Central memory CD8-positive, alpha-beta T cell (primary cell): Measurements from ENCODE around the gene OPCML.

Experiments
- ATAC-seq: fragments of 150-1000 bp; cut with Tn5 transposase; replicated peaks from 2 replicates; pipeline ENCODE4 v1.10.0; 2022; ENCODE audit warnings: mild to moderate bottlenecking, moderate FRiP score, moderate number of reproducible peaks; ENCODE audit not compliant: poor library complexity, severe bottlenecking; ENCODE audit errors: extremely low read depth
- DNase-seq, 2 donors: peaks; one replicate each; pipeline ENCODE4 v3.0.0; 2021; ENCODE audit warnings: low spot score in 2 of 2
- H3K27ac Mint-ChIP-seq: one replicate; pipeline ENCODE4 v1.8.0; 2022; ENCODE audit warnings: low read depth, mild to moderate bottlenecking, moderate library complexity, mixed read lengths
- H3K27me3 Mint-ChIP-seq: one replicate; pipeline ENCODE4 v1.8.0; 2022; ENCODE audit warnings: mixed read lengths
- H3K36me3 Mint-ChIP-seq: one replicate; pipeline ENCODE4 v1.8.0; 2022; ENCODE audit warnings: mild to moderate bottlenecking, moderate library complexity, mixed read lengths; ENCODE audit not compliant: insufficient read depth
- H3K4me1 Mint-ChIP-seq: one replicate; pipeline ENCODE4 v1.8.0; 2022; ENCODE audit warnings: mixed read lengths
- H3K4me3 Mint-ChIP-seq: one replicate; pipeline ENCODE4 v1.8.0; 2022; ENCODE audit warnings: mild to moderate bottlenecking, moderate library complexity, mixed read lengths
- H3K9me3 Mint-ChIP-seq: one replicate; pipeline ENCODE4 v1.8.0; 2022; ENCODE audit warnings: mixed read lengths

Gene OPCML

DNA sequence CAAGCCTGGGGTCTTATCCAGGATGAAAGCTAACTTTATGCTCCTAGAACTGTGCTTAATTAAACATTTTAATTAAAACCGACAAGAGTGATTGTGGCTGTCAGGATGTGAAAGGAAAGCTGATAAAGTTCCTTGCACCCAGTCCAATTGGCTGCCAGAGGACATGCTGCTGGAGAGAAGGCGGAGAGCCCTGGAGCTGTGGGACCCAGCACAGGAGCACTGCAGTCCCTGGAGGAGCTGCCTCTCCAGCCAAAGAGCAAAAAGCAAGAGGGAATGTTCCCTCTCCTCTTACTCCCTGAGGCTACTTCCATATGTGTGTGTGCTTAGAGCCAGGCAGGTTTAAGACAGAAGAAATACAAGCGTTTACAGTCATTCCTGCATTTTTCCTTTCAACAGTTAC, 118.6 kb downstream of the OPCML start:
- Mint-ChIP-seq H3K27me3 (no peaks in the 10 kb centered on the region), H3K4me1 (no peaks in the 10 kb centered on the region), H3K4me3 (no peak overlapping the region), H3K9me3 (peaks cover 11% of the 10 kb centered on the region), H3K27ac (no peak overlapping the region), H3K36me3 (no peaks in the 10 kb centered on the region)
- DNase-seq (no peak), ATAC-seq (no peak)

- no peak overlapping the region for H3K27ac Mint-ChIP-seq
- peaks cover 14% of the 10 kb centered on the region for H3K9me3 Mint-ChIP-seq
- no peaks in the 10 kb centered on the region for H3K4me1 Mint-ChIP-seq
- H3K36me3 Mint-ChIP-seq, result no peaks in the 10 kb centered on the region
- H3K27me3 Mint-ChIP-seq, result no peaks in the 10 kb centered on the region
- ATAC-seq (no peak), DNase-seq (no peak)
- H3K4me3 Mint-ChIP-seq, result no peak overlapping the region
Measured at GRCh38 chr11:133409799-133410198, 122.5 kb downstream of the OPCML start.

DNA sequence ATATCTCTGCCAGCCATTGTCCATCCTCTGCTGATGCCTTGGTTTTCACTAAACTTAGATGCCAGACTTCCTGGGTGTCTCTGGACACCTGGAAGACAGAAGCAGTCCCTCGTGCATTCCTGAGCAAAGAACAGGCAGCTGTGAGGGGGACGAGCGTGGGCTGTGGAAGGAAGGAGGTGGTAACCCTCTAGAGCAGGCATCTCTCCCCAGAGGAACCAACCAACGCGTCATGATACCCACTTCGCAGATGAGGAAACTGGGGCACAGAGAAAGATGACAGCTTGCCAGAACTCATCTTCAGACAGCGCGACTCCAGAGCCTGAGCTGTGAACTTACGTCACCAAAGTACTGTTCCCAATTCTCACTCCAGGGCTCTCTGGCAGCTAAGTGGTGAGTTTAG, 123.4 kb downstream of the OPCML start:
- peaks cover 20% of the 10 kb centered on the region for H3K9me3 Mint-ChIP-seq
- no peaks in the 10 kb centered on the region for H3K27me3 Mint-ChIP-seq
- DNase-seq (no peak), ATAC-seq (no peak)
- H3K4me1 Mint-ChIP-seq, result no peaks in the 10 kb centered on the region
- H3K4me3 Mint-ChIP-seq, result no peak overlapping the region
- no peaks in the 10 kb centered on the region for H3K36me3 Mint-ChIP-seq
- no peak overlapping the region for H3K27ac Mint-ChIP-seq

DNA sequence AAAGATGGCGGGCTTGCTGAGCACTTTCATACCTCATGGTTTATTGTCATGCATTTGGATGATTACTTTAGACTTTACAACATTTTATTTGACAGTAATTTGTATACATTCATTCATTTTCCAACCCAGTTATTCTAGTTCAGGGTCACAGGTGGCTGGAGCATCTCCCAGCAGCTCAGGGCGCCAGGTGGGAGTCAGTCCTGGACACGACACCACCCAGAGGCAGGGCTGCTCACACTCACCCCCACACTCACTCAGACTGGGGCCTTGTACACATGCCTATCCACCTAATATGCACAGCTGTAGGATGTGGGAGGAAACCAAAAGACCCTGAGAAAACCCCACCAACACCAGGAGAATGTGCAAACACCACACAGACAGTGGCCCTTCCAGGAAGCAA, 123.9 kb downstream of the OPCML start:
- no peaks in the 10 kb centered on the region for H3K36me3 Mint-ChIP-seq
- ATAC-seq, result no peak

GRCh38 chr11:133406489-133406888, 125.8 kb downstream of the OPCML start:
- no peaks in the 10 kb centered on the region for H3K27me3 Mint-ChIP-seq
- no peak overlapping the region for H3K27ac Mint-ChIP-seq
- no peak for DNase-seq
- no peak overlapping the region for H3K4me3 Mint-ChIP-seq
- H3K36me3 Mint-ChIP-seq, result no peaks in the 10 kb centered on the region
- H3K4me1 Mint-ChIP-seq, result no peaks in the 10 kb centered on the region
- no peak for ATAC-seq
- H3K9me3 Mint-ChIP-seq, result peaks cover 22% of the 10 kb centered on the region

More for the DNA sequence above, 123.9 kb downstream of the OPCML start:
- no peak for DNase-seq
- Mint-ChIP-seq H3K4me1 (no peaks in the 10 kb centered on the region), H3K9me3 (peaks cover 22% of the 10 kb centered on the region), H3K4me3 (no peak overlapping the region), H3K27me3 (no peaks in the 10 kb centered on the region), H3K27ac (no peak overlapping the region)

DNA sequence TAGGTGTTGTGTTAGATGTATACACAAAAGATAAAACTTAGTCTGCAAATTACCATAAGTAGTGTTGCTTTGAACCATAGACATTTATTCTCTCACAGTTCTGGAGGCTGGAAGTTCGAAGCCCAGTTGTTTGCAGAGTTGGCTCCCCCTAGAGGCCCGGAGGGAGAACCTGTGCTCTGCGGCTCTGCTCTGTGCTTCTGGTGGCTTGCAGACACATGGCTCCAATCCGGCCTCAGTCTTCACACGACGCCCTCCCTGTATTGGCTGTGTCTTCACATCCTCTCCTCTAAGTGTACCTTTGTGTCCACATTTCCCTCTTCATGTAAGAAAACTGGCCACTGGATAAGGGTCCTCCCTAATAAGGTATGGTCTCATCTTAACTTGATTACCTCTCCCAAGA, 128.4 kb downstream of the OPCML start:
- Mint-ChIP-seq H3K4me3 (no peak overlapping the region), H3K4me1 (no peaks in the 10 kb centered on the region), H3K27me3 (no peaks in the 10 kb centered on the region), H3K27ac (no peak overlapping the region), H3K36me3 (no peaks in the 10 kb centered on the region), H3K9me3 (peaks cover 17% of the 10 kb centered on the region)
- DNase-seq (no peak), ATAC-seq (no peak)

DNA sequence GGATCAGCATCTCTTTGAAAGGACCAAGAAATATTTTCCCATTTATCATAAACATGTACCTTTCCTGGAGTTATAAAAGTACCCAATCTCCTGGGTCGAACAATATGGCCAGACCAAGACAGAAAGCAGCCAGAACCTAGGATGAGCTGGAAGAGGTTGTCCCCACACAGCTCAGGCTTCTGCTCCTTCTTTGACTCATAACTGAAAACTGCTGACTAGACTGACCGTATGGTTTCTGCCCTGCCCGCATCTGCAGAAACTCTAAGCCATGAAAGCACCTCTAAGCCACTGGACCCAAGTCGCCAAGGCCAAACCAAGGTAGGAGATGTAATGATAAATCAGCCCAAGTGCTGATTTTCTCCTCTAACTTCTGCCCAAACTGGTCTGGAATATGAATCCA, 129.8 kb downstream of the OPCML start:
- no peak overlapping the region for H3K4me3 Mint-ChIP-seq
- H3K36me3 Mint-ChIP-seq, result peaks cover 2% of the 10 kb centered on the region
- ATAC-seq, result no peak
- H3K9me3 Mint-ChIP-seq, result peaks cover 17% of the 10 kb centered on the region
- H3K27me3 Mint-ChIP-seq, result no peaks in the 10 kb centered on the region
- no peak overlapping the region for H3K27ac Mint-ChIP-seq
- no peaks in the 10 kb centered on the region for H3K4me1 Mint-ChIP-seq
- no peak for DNase-seq

DNA sequence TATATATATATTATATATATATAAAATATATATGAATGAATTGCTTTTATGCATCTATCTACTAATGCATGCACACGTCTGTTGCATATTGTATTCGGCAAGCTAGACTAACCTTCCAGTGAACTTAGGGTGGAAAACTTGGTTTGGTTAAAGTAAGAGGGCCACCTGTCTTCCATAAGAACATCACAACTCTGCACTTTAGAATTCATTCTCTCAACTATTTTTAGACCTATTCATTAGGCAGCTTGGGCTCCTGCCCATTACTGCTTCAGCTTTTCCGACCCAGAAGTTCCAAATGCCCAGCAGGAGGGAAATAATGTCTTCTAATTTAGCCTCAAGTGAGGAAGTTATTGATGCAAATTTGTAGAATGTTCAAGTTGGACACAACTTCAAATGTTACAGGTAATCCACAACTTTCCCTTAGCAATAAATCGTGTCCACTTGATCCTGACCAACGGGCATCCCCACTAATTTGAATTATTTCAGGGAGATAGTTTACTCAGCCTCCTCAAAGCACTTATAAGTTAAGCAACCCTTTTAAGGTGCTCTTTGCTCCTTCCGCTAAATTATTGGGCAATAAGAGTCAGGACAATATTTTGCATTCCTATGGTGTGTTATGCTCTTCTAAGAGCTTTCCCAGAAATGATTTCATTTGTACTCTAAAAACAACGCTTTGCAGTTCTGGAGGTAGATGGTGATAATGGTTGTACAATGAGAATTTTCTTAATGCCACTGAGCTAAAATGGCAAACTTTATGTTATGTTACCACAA, 132.3 kb downstream of the OPCML start:
- H3K36me3 Mint-ChIP-seq, result peaks cover 2% of the 10 kb centered on the region
- no peak overlapping the region for H3K4me3 Mint-ChIP-seq
- H3K9me3 Mint-ChIP-seq, result peaks cover 8% of the 10 kb centered on the region
- no peaks in the 10 kb centered on the region for H3K4me1 Mint-ChIP-seq
- DNase-seq (no peak), ATAC-seq (no peak)
- H3K27me3 Mint-ChIP-seq, result no peaks in the 10 kb centered on the region
- no peak overlapping the region for H3K27ac Mint-ChIP-seq

GRCh38 chr11:133399294-133399693, 133.0 kb downstream of the OPCML start:
- Mint-ChIP-seq H3K9me3 (peaks cover 12% of the 10 kb centered on the region), H3K27ac (no peak overlapping the region), H3K4me3 (no peak overlapping the region), H3K36me3 (peaks cover 2% of the 10 kb centered on the region), H3K27me3 (no peaks in the 10 kb centered on the region), H3K4me1 (no peaks in the 10 kb centered on the region)
- ATAC-seq (no peak), DNase-seq (no peak)

DNA sequence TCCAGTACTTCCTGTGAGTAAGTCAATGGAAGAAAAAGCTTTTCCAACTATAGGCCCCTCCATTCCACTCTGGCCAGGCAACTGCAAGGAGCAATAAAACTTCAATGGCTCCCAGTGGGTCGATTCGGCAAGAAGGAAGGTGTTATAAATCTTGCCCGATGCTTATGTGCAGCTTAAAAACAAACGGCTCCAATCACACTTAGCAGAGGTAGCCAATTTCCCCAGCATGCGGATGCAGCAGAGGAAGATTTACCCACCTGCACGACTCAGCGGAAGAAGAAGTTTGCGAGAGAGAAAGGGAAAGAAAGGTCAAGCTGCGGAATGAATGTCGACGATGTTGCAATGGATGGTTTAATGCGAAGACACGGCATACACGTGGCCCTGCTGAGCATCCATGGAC, 141.5 kb downstream of the OPCML start:
- Mint-ChIP-seq H3K9me3 (peaks cover 12% of the 10 kb centered on the region), H3K36me3 (no peaks in the 10 kb centered on the region), H3K27ac (no peak overlapping the region), H3K27me3 (no peaks in the 10 kb centered on the region), H3K4me1 (no peaks in the 10 kb centered on the region), H3K4me3 (no peak overlapping the region)
- DNase-seq (no peak), ATAC-seq (no peak)

DNA sequence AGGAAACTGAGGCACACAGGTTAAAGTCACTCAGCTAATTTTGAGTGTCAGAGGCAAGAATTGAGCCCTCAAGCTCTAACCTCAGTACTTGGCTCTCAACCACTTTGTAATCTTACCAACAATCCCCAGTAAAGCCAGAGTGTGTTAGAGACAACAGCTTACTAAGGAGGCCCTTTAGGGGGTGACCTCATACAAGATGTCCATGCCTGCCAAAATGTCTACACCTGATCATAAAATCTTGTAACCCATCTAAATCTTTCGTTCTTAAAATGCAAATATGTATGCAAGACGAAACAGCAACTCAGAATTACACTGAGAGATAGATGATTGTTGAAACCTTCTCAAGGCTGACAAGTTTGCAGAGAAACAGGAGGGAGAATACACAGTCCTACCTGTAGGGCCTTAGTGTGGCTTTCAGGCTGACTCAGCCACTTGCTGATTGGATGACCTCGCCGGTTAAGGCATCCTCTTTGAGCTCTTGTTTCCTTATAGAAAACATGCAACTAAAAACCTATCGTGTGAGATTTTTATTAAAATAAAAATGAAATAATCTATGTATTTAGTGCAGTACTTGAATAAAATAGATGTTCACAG, 143.2 kb downstream of the OPCML start:
- H3K9me3 Mint-ChIP-seq, result peaks cover 4% of the 10 kb centered on the region
- no peak overlapping the region for H3K27ac Mint-ChIP-seq
- H3K36me3 Mint-ChIP-seq, result no peaks in the 10 kb centered on the region
- no peak for ATAC-seq
- DNase-seq, result no peak
- H3K4me3 Mint-ChIP-seq, result no peak overlapping the region
- H3K4me1 Mint-ChIP-seq, result no peaks in the 10 kb centered on the region
- H3K27me3 Mint-ChIP-seq, result no peaks in the 10 kb centered on the region

DNA sequence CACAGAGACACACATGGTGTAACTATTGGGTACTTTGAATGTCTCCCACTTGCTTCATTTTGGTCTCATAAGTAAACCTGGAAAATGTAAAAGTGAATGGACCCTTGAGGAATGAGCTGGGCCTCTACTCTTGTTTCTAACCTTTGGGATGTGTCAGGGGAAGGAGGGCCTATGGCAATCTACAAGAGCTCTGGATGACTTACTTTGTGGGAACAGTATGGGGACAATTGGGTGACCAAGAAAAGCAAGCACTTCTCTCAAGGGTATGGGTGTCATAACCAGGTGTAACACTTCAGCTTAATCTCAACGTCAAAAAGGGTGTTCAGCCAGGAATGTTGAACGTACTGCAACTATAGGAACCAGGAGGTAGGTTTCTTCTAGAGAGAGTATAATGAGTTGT, 144.0 kb downstream of the OPCML start:
- H3K4me1 Mint-ChIP-seq, result no peaks in the 10 kb centered on the region
- H3K36me3 Mint-ChIP-seq, result no peaks in the 10 kb centered on the region
- H3K9me3 Mint-ChIP-seq, result no peaks in the 10 kb centered on the region
- DNase-seq (no peak), ATAC-seq (no peak)
- H3K4me3 Mint-ChIP-seq, result no peak overlapping the region
- H3K27ac Mint-ChIP-seq, result no peak overlapping the region
- no peaks in the 10 kb centered on the region for H3K27me3 Mint-ChIP-seq

- Mint-ChIP-seq H3K4me3 (no peak overlapping the region), H3K9me3 (no peaks in the 10 kb centered on the region), H3K4me1 (no peaks in the 10 kb centered on the region), H3K27me3 (no peaks in the 10 kb centered on the region), H3K27ac (no peak overlapping the region), H3K36me3 (no peaks in the 10 kb centered on the region)
- no peak for ATAC-seq
- no peak for DNase-seq
Measured at GRCh38 chr11:133386852-133387251, 145.4 kb downstream of the OPCML start.
